SK-N-SH treated with all-trans-retinoic acid at 6 μM for 48 hours (cell line): ENCODE data around the gene WASL.

Experiments
- CSDC2 ChIP-seq: fragments of 250-450 bp; sonication (Bioruptor Pico); IDR thresholded peaks from 2 replicates; pipeline ENCODE4 v1.5.0; 2020; ENCODE audit warnings: mild to moderate bottlenecking, moderate library complexity
- ZFP3 ChIP-seq: fragments of 250-450 bp; sonication (Bioruptor Pico); IDR thresholded peaks from 2 replicates; pipeline ENCODE4 v1.5.0; 2020; ENCODE audit warnings: mild to moderate bottlenecking, moderate library complexity

DNA sequence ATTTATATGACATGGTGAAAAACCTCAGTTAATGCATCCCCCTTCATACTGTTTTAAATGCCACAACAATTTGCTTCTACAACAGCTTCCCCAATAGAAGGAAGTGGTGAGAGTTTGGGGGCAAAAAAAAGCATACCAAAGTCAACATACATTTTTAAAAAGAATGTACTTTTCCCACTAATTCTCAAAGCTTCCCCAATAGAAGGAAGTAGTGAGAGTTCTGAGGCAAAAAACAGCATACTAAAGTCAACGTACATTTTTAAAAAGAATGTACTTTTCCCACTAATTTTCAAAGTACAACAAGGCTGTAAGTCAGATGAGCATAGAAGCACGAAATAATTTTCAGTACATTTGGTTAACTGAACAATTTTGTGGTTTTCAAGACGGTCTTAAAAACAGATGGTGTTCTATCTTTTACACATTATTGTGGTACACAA, 24.0 kb downstream of the WASL start:
- no peak for TF ChIP-seq CSDC2 (CRISPR knock-in tag)
- TF ChIP-seq ZFP3 (CRISPR knock-in tag), result no peak
